CD4-positive, alpha-beta T cell treated with Interleukin-4 for 4 hours (primary cell): ENCODE measurements around the gene BCAS2.
A peak's percentile ranks its signal among the peaks of the same experiment; 100 is the strongest.

ENCODE experiments used
- DNase-seq: peaks from one replicate; pipeline ENCODE4 v3.0.0-alpha.2; 2020

The BCAS2 gene

GRCh38 chr1:114558544-114558943 lies 22.9 kb downstream of the BCAS2 start:
- DNase-seq: peak; percentile 28

- DNase-seq: no peak
Measured at GRCh38 chr1:114554577-114554976, 26.8 kb downstream of the BCAS2 start.

- DNase-seq: no peak
Measured at GRCh38 chr1:114552106-114552639, 29.2 kb downstream of the BCAS2 start.

GRCh38 chr1:114551400-114551799 lies 30.0 kb downstream of the BCAS2 start:
- DNase-seq: no peak

- DNase-seq: no peak
Measured at GRCh38 chr1:114550336-114550735, 31.1 kb downstream of the BCAS2 start.

- no peak for DNase-seq
Measured at GRCh38 chr1:114549137-114549536, 32.3 kb downstream of the BCAS2 start.

GRCh38 chr1:114547076-114547475 lies 34.3 kb downstream of the BCAS2 start:
- DNase-seq: no peak

GRCh38 chr1:114545796-114546195 lies 35.6 kb downstream of the BCAS2 start:
- no peak for DNase-seq

GRCh38 chr1:114545315-114545714 lies 36.1 kb downstream of the BCAS2 start:
- DNase-seq: no peak

GRCh38 chr1:114540821-114541220 lies 40.6 kb downstream of the BCAS2 start:
- no peak for DNase-seq

GRCh38 chr1:114540272-114540671 lies 41.1 kb downstream of the BCAS2 start:
- no peak for DNase-seq

GRCh38 chr1:114536043-114536442 lies 45.4 kb downstream of the BCAS2 start:
- no peak for DNase-seq

- no peak for DNase-seq
Measured at GRCh38 chr1:114535401-114535800, 46.0 kb downstream of the BCAS2 start.

GRCh38 chr1:114531094-114531493 lies 50.3 kb downstream of the BCAS2 start:
- DNase-seq: no peak

GRCh38 chr1:114530224-114530623 lies 51.2 kb downstream of the BCAS2 start:
- DNase-seq: no peak

GRCh38 chr1:114524944-114525343 lies 56.5 kb downstream of the BCAS2 start:
- DNase-seq: no peak

GRCh38 chr1:114522264-114522575 lies 59.2 kb downstream of the BCAS2 start:
- DNase-seq: no peak

GRCh38 chr1:114521396-114522263 lies 59.8 kb downstream of the BCAS2 start:
- no peak for DNase-seq
